ENCODE results near the gene LIPC. TPM values are rescaled to one million over a fixed set of nuclear protein-coding genes. Genes with fewer than 3 reads are reported as not detected.

The LIPC gene
- total RNA-seq, 1 experiment from 2014 or later = not detected

DNA sequence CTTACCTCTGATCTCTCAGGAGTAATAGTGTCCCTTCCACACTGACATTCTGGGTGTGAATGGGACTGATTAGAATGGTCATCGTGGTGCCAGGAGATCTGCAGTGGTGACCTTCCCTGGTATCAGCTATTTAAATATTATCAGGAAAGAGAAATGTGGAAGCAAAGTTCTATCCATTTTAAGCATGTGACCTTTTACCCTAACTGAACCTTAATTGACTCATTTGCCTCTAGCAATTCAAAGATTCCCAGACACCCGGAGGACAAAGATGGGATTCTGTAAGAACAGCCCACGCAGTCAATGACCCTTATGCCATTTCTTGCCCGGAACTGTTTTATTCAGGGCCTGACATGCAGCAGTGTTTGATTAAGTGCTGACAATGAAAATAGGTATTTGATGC lies 10.3 kb downstream of the LIPC start:
- intact Hi-C loops (cut with micrococcal nuclease) = no loop called here
- TF ChIP-seq, protein P1, sequence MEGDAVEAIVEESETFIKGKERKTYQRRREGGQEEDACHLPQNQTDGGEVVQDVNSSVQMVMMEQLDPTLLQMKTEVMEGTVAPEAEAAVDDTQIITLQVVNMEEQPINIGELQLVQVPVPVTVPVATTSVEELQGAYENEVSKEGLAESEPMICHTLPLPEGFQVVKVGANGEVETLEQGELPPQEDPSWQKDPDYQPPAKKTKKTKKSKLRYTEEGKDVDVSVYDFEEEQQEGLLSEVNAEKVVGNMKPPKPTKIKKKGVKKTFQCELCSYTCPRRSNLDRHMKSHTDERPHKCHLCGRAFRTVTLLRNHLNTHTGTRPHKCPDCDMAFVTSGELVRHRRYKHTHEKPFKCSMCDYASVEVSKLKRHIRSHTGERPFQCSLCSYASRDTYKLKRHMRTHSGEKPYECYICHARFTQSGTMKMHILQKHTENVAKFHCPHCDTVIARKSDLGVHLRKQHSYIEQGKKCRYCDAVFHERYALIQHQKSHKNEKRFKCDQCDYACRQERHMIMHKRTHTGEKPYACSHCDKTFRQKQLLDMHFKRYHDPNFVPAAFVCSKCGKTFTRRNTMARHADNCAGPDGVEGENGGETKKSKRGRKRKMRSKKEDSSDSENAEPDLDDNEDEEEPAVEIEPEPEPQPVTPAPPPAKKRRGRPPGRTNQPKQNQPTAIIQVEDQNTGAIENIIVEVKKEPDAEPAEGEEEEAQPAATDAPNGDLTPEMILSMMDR (IDR thresholded peaks at IDR 0.05; ENCODE audit: unreplicated experiment) = no peak
- ChIA-PET CTCF (interaction anchor here (0.7 to 1.8 kb wide), 2 partner anchors 82 to 198 kb away, joined by 3 to 6 read pairs; no protein-coding TSS in a partner anchor), POLR2A (interaction anchor here (1.0 to 1.5 kb wide), 4 partner anchors 10 to 328 kb away, joined by 3 to 4 read pairs (median 4); partner anchors contain the start of genes ADAM10 and LIPC)
- Mint-ChIP-seq H3K4me3 (ENCODE audit: unreplicated experiment) (no peak overlapping the region), H3K36me3 (ENCODE audit: insufficient read depth, unreplicated experiment) (no peaks in the 10 kb centered on the region), H3K27me3 (ENCODE audit: insufficient read depth, unreplicated experiment) (no peaks in the 10 kb centered on the region), H3K4me1 (ENCODE audit: insufficient read depth, unreplicated experiment) (peaks cover 24% of the 10 kb centered on the region), H3K9me3 (ENCODE audit: unreplicated experiment) (no peaks in the 10 kb centered on the region), H3K27ac (ENCODE audit: low read depth, unreplicated experiment) (no peak overlapping the region)
- no TSS peak for BruUV-seq (replicated peaks)
- peak; percentile 22 for DNase-seq (ENCODE audit: unreplicated experiment)

DNA sequence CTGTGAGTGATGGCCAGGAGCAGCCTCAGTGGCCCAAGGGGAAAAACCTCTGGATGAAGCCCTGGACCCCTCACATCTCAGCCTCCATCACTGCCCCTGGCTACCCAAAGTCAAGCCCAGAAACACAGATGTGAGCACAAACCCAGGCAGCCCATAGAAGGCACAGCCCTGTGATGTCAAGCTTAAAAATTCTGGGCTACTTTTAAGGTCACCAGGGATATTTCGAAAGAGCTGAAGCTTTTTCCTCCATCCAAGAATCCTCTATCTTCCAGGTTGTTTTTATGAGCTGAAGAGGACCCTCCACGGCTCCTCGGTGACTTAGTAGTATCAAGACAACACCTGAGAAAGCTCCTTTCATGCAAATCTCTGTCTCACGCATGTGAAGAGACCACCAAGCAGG lies 11.5 kb downstream of the LIPC start:
- H3K9me3 Mint-ChIP-seq (ENCODE audit: unreplicated experiment) = no peaks in the 10 kb centered on the region
- POLR2A ChIA-PET = no interaction called here
- TF ChIP-seq, protein P1 (IDR thresholded peaks at IDR 0.05; ENCODE audit: unreplicated experiment) = no peak
- H3K27me3 Mint-ChIP-seq (ENCODE audit: insufficient read depth, unreplicated experiment) = no peaks in the 10 kb centered on the region
- CTCF ChIA-PET = interaction anchor here (0.6 kb wide), 1 partner anchor 25 kb away, joined by 3 read pairs; no protein-coding TSS in a partner anchor
- no peak overlapping the region for H3K27ac Mint-ChIP-seq (ENCODE audit: low read depth, unreplicated experiment)
- intact Hi-C loops (cut with micrococcal nuclease) = no loop called here
- no peak overlapping the region for H3K4me3 Mint-ChIP-seq (ENCODE audit: unreplicated experiment)
- no TSS peak for BruUV-seq (replicated peaks)
- no peaks in the 10 kb centered on the region for H3K36me3 Mint-ChIP-seq (ENCODE audit: insufficient read depth, unreplicated experiment)
- H3K4me1 Mint-ChIP-seq (ENCODE audit: insufficient read depth, unreplicated experiment) = peaks cover 24% of the 10 kb centered on the region
- no peak for DNase-seq (ENCODE audit: unreplicated experiment)

DNA sequence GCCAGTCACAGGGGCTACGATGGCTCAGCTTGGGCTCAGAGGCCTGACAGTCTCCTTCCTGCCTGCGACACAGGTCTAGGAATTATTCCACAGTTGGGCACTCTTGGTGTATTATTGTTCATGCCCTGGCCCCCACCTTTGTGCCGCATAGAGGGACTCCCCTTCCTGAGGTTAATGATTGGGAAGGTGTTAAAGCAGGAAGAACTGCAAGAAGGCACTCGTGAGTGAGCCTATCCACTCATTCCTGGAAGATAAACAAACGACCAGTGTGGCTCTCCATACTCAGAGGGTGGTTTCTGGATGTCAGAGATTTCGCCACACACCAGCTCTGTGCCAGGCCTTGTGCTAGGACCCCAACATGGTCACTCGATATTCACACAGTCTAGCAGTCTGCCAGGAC lies 12.3 kb downstream of the LIPC start:
- intact Hi-C loops (cut with micrococcal nuclease) = no loop called here
- DNase-seq (ENCODE audit: unreplicated experiment) = no peak
- Mint-ChIP-seq H3K9me3 (ENCODE audit: unreplicated experiment) (no peaks in the 10 kb centered on the region), H3K27ac (ENCODE audit: low read depth, unreplicated experiment) (no peak overlapping the region), H3K36me3 (ENCODE audit: insufficient read depth, unreplicated experiment) (no peaks in the 10 kb centered on the region), H3K4me3 (ENCODE audit: unreplicated experiment) (no peak overlapping the region), H3K4me1 (ENCODE audit: insufficient read depth, unreplicated experiment) (peaks cover 24% of the 10 kb centered on the region), H3K27me3 (ENCODE audit: insufficient read depth, unreplicated experiment) (no peaks in the 10 kb centered on the region)
- TF ChIP-seq, protein P1 (IDR thresholded peaks at IDR 0.05; ENCODE audit: unreplicated experiment) = no peak
- no TSS peak for BruUV-seq (replicated peaks)
- ChIA-PET POLR2A (no interaction called here), CTCF (no interaction called here)

DNA sequence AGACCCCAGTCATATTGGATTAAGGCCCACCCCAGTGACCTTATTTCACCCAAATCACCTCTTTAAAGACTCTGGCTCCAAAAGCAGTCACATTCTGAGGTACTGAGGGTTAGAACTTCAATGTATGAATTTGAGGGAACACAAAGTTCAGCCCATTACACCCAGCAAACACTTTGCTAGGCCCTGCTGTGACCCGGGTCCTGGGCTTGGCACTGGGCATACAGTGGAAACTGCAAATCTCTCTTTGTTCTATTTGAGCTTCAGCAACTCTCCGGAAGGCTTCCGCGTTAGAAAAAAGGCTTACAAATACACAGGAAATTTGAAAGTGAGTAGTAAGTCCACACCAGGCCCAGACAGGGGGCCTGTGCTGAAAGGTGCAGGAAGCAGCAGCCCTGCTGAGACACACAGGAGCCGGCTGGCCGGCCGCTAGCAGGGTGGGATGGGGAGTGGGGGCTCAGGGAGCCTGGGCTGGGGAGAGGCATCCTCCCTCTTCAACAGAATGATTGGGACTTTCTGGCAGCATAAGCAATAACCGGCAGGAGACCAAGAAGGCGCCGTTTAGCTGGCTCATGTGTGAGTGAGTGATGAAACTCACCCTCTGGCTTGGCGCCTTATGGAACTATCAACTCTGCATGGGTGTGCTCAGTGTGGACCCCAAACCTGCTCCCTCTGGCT lies 13.0 kb downstream of the LIPC start:
- intact Hi-C loops (cut with micrococcal nuclease) = no loop called here
- BruUV-seq (replicated peaks) = no TSS peak
- H3K9me3 Mint-ChIP-seq (ENCODE audit: unreplicated experiment) = no peaks in the 10 kb centered on the region
- H3K36me3 Mint-ChIP-seq (ENCODE audit: insufficient read depth, unreplicated experiment) = no peaks in the 10 kb centered on the region
- H3K27me3 Mint-ChIP-seq (ENCODE audit: insufficient read depth, unreplicated experiment) = no peaks in the 10 kb centered on the region
- peaks cover 24% of the 10 kb centered on the region for H3K4me1 Mint-ChIP-seq (ENCODE audit: insufficient read depth, unreplicated experiment)
- H3K27ac Mint-ChIP-seq (ENCODE audit: low read depth, unreplicated experiment) = no peak overlapping the region
- H3K4me3 Mint-ChIP-seq (ENCODE audit: unreplicated experiment) = no peak overlapping the region
- CTCF ChIA-PET = no interaction called here
- TF ChIP-seq, protein P1 (IDR thresholded peaks at IDR 0.05; ENCODE audit: unreplicated experiment) = no peak
- POLR2A ChIA-PET = no interaction called here
- DNase-seq (ENCODE audit: unreplicated experiment) = no peak

All from MCF 10A (cell line).